HG02884 (cell line): ENCODE results near the gene ASZ1.
A peak's percentile ranks its signal among the peaks of the same experiment; 100 is the strongest.

ENCODE experiments used
- ATAC-seq: cut with Tn5 transposase; IDR thresholded peaks from one replicate; pipeline ENCODE4 v1.9.1; 2021; ENCODE audit warnings: mild to moderate bottlenecking, moderate library complexity; ENCODE audit not compliant: unreplicated experiment

Gene ASZ1

GRCh38 chr7:117402109-117402508 lies 25.2 kb downstream of the ASZ1 start:
- no peak for ATAC-seq

DNA sequence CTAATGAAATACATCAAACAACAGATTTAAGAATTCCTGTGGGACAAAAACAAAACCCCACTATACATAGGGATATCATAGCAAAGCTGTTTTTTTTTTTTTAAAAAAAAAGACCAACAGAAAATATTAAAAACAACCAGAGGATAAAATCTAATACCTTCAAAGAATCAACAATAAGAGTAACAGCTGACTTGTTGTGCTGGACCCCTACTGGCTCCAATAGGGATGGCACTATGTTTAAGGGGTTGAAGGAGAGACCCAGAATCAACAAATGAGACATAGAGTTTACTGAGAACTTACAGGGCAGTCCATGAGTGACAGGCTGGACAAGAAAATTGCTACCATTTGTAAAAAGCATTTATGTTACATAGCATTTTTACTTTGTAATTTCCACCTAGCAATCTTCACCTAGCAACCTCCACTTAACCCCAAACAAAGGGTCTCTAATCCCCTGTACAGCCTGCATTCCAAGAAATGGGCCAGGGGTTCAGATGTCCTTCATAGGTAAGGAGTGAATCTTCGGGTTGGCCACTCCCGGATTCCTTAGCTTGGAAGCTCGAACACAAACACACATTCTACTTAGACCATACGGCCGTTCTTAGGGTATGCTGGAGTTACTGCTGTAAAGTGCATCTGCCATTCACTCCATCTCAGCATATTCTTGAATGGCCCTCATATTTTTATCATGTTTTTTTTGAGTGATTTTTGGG lies 25.8 kb downstream of the ASZ1 start:
- peak; percentile 64 for ATAC-seq

GRCh38 chr7:117399820-117400422 lies 27.4 kb downstream of the ASZ1 start:
- ATAC-seq, result no peak

GRCh38 chr7:117395743-117396142 lies 31.6 kb downstream of the ASZ1 start:
- no peak for ATAC-seq

DNA sequence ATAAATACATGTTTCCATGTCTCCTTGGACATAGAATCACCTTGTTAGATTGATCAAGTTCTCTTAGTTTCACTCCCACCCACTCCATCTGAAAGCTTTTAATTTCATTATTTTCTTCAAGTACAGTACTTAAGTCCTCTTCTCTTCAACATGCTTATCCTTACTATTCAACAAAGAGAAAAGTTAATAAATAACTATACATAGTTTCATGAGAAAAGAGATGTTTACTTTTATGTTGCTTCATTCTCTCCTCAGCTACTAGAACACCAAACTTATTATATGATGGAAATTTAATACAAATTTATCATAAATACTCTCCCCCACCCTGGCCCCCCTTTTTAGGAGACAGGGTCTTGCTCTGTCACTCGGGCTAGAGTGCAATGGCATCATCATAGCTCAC lies 33.5 kb downstream of the ASZ1 start:
- no peak for ATAC-seq

DNA sequence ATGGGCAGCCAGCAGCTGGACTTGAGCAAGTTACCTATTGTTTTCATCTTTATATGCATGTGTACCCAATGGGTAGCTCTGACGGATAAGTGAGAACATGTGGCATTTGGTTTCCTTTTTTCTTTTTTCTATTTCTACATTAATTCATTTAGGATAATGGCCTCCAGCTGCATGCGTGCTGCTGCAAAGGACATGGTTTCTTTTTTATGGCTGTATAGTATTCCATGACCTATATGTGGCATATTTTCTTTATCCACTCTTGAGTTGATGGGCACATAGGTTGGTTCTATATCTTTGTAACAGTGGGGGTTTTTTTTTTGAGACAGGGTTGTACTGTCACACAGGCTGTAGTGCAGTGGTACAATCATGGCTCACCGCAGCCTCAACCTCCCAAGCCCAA lies 37.4 kb downstream of the ASZ1 start:
- no peak for ATAC-seq

DNA sequence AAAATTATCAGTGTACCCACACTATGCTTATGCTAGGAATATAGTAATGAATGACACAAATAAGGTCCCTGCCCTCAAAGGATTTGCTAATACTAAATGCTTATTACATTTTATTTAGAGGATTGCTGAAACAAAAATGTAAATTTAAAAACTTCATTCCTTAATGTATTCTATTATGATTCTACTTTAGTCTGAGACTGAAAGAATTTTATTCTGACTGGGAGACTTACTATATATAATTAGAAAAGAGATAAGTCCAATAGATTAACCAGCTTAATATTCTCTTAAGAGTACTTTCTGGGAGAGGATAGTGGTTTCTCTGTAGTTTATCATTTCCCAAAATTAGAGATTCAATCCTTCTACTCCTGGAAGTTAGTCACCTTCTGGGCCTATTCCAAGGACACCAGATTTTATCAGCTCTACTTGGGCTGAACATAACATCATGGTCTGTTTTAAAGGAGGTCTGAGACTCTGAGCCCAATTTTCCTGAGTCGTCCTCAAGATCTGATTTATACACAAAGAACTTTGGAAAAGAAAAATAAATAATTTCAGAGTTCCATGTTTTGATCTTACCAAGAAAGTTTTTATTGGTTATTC lies 41.1 kb downstream of the ASZ1 start:
- ATAC-seq, result no peak

GRCh38 chr7:117385363-117386109 lies 41.8 kb downstream of the ASZ1 start:
- peak; percentile 67 for ATAC-seq

GRCh38 chr7:117384688-117385362 lies 42.5 kb downstream of the ASZ1 start:
- ATAC-seq, result no peak

- ATAC-seq, result no peak
Measured at GRCh38 chr7:117383483-117384189, 43.7 kb downstream of the ASZ1 start.

- ATAC-seq, result no peak
Measured at GRCh38 chr7:117383046-117383445, 44.2 kb downstream of the ASZ1 start.

DNA sequence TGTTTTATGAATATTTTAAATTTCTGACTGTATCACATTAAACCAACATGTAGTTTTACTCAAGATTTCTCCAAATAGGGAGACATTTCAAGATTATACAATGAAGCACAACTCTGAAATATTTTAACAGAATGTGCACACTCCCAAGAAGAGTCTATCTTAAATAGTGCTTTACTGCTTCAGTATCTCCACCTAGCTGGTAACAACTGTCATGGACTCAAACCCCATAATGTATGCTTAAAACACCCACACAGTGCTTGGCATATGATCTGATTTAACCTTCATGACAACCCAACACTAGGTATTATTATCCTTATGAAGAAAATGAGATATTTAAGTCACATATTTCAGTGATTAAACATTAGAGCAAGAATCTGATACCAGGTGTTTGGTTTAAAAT lies 45.9 kb downstream of the ASZ1 start:
- ATAC-seq, result no peak

GRCh38 chr7:117375380-117375779 lies 51.9 kb downstream of the ASZ1 start:
- ATAC-seq, result no peak

- ATAC-seq, result no peak
Measured at GRCh38 chr7:117372073-117372472, 55.2 kb downstream of the ASZ1 start.

GRCh38 chr7:117364339-117365080 lies 62.8 kb downstream of the ASZ1 start:
- ATAC-seq, result no peak

DNA sequence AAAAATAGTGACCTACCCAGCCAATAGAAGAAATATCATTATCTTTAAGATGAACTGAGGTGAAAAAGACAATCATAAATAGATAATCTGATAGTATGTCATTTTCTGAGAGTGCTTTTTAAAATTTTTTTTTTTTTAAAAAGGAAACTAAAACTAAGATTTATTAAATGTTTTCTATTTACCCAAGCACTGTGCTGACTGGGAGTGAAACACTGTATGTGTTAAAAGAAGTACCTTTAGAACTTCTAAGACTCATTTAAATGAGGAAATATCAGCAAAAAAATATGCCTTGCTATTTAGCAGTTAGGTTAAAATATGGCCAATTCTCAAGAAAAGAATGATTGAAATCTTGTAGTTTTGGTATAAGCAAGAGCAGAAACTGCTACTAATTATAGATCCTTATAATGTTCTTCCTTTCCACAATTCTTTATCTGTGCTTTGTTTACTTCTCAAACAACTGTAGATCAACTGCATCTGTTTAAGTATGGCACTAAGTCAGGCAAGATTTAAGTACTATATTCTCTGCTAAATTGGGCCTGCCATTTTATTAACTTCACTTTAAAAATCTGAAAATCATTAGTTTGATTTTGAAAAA lies 64.9 kb downstream of the ASZ1 start:
- no peak for ATAC-seq

DNA sequence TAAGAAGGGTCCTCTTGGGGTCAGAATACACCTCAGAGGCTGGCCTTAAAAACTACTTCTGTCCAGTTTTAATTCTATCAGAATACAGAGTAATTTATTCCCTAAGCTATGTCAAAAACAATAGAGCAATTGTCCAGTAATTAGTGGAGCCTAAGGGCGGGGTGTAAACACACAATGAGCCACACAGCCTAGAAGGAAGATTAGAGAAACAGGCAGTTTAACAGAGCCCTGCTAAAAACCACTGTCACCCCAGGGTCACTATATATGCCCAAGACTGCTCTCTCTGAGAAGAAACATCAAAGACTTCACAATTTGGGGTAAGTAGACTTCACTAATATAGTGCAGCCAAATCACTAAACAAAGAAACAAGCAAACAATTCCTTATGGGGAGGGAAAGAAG lies 77.3 kb downstream of the ASZ1 start:
- ATAC-seq, result no peak

GRCh38 chr7:117349570-117349969 lies 77.7 kb downstream of the ASZ1 start:
- ATAC-seq, result no peak

DNA sequence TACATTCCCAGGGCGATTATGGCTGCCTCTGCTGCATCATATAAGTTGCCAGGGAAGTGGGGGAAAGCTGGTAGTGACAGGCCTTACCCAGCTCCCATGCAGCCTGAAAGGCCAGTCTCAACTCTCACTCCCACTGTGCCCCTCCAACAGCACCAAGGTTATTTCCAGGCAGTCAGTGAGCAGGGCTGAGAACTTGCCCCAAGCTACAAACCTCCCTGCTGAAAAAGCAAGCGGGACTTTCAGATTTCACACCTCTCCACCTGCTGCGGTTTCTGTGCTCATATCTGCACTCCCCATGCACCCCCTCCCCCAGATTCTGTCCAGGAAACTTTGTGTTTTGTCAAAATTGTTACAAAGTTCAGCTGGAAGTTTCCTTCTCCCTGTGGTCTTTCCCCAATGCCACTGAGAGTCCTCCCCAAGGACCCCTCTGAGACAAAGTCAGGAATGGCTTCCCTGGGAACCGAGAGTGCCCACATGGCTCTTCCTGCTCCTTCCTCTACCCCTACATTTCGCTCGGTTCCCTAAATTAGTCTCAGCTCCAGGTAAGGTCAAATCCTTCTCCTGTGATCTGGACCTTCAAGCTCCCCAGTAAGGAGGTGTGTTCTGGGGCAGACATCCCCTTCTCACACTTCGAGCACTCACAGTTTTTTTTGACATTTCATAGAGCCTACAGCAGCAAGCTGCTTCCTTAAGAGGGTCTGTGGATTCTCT lies 79.2 kb downstream of the ASZ1 start:
- ATAC-seq, result peak; percentile 72
